Measurements from ENCODE around the gene ABCA2. TPM values are rescaled to one million over a fixed set of nuclear protein-coding genes. Genes with fewer than 3 reads are reported as not detected.
"Not testable (repeated sequence)": the region's sequence is repeated elsewhere in the genome, so short reads cannot be mapped to it uniquely, and the experiment has no call there.

Gene ABCA2
- total RNA-seq, 1 experiment from 2014 or later = 23.5 TPM

GRCh38 chr9:137065336-137065967, 37.4 kb upstream of the ABCA2 start:
- DNase-seq (ENCODE audit: low read depth) = no peak
- in situ Hi-C loops (cut with HindIII; ENCODE audit: low pct_unique_long_range_greater_than_20kb, low sequenced_read_pairs) = no loop called here

GRCh38 chr9:137064880-137065164, 36.8 kb upstream of the ABCA2 start:
- in situ Hi-C loops (cut with HindIII; ENCODE audit: low pct_unique_long_range_greater_than_20kb, low sequenced_read_pairs) = no loop called here
- DNase-seq (ENCODE audit: low read depth) = no peak

- in situ Hi-C loops (cut with HindIII; ENCODE audit: low pct_unique_long_range_greater_than_20kb, low sequenced_read_pairs) = no loop called here
- DNase-seq (ENCODE audit: low read depth) = peak; percentile 38
Measured at GRCh38 chr9:137064027-137064879, 36.2 kb upstream of the ABCA2 start.

GRCh38 chr9:137063311-137064026, 35.4 kb upstream of the ABCA2 start:
- in situ Hi-C loops (cut with HindIII; ENCODE audit: low pct_unique_long_range_greater_than_20kb, low sequenced_read_pairs) = no loop called here
- DNase-seq (ENCODE audit: low read depth) = no peak

GRCh38 chr9:137062798-137063197, 34.8 kb upstream of the ABCA2 start:
- DNase-seq (ENCODE audit: low read depth); in situ Hi-C loops (cut with HindIII; ENCODE audit: low pct_unique_long_range_greater_than_20kb, low sequenced_read_pairs): not testable (repeated sequence)

- in situ Hi-C loops (cut with HindIII; ENCODE audit: low pct_unique_long_range_greater_than_20kb, low sequenced_read_pairs) = no loop called here
- DNase-seq (ENCODE audit: low read depth) = no peak
Measured at GRCh38 chr9:137062384-137062783, 34.3 kb upstream of the ABCA2 start.

- in situ Hi-C loops (cut with HindIII; ENCODE audit: low pct_unique_long_range_greater_than_20kb, low sequenced_read_pairs) = no loop called here
- no peak for DNase-seq (ENCODE audit: low read depth)
Measured at GRCh38 chr9:137058521-137059234, 30.6 kb upstream of the ABCA2 start.

- no peak for DNase-seq (ENCODE audit: low read depth)
Measured at GRCh38 chr9:137057545-137057944, 29.5 kb upstream of the ABCA2 start.

GRCh38 chr9:137056739-137057415, 28.8 kb upstream of the ABCA2 start:
- no peak for DNase-seq (ENCODE audit: low read depth)
- in situ Hi-C loops (cut with HindIII; ENCODE audit: low pct_unique_long_range_greater_than_20kb, low sequenced_read_pairs) = no loop called here

More at GRCh38 chr9:137057545-137057944, 29.5 kb upstream of the ABCA2 start:
- in situ Hi-C loops (cut with HindIII; ENCODE audit: low pct_unique_long_range_greater_than_20kb, low sequenced_read_pairs) = no loop called here

- in situ Hi-C loops (cut with HindIII; ENCODE audit: low pct_unique_long_range_greater_than_20kb, low sequenced_read_pairs) = no loop called here
- DNase-seq (ENCODE audit: low read depth) = no peak
Measured at GRCh38 chr9:137055385-137056364, 27.6 kb upstream of the ABCA2 start.

GRCh38 chr9:137054932-137055384, 26.9 kb upstream of the ABCA2 start:
- in situ Hi-C loops (cut with HindIII; ENCODE audit: low pct_unique_long_range_greater_than_20kb, low sequenced_read_pairs) = no loop called here

GRCh38 chr9:137053944-137054931, 26.2 kb upstream of the ABCA2 start, which contains the start of gene ENTPD2:
ENTPD2 (minus strand) TSS chr9:137054061; CDS start chr9:137053997, 64 bp downstream.
- DNase-seq (ENCODE audit: low read depth) = no peak
- in situ Hi-C loops (cut with HindIII; ENCODE audit: low pct_unique_long_range_greater_than_20kb, low sequenced_read_pairs) = no loop called here

More at GRCh38 chr9:137054932-137055384, 26.9 kb upstream of the ABCA2 start:
- no peak for DNase-seq (ENCODE audit: low read depth)

GRCh38 chr9:137052998-137053943, 25.2 kb upstream of the ABCA2 start:
- in situ Hi-C loops (cut with HindIII; ENCODE audit: low pct_unique_long_range_greater_than_20kb, low sequenced_read_pairs) = no loop called here

GRCh38 chr9:137052293-137052692, 24.3 kb upstream of the ABCA2 start:
- DNase-seq (ENCODE audit: low read depth) = no peak
- in situ Hi-C loops (cut with HindIII; ENCODE audit: low pct_unique_long_range_greater_than_20kb, low sequenced_read_pairs) = no loop called here

More at GRCh38 chr9:137052998-137053943, 25.2 kb upstream of the ABCA2 start:
- DNase-seq (ENCODE audit: low read depth) = no peak
